Naive thymus-derived CD8-positive, alpha-beta T cell (primary cell): ENCODE data around the gene FAM210A. TPM values are rescaled to one million over a fixed set of nuclear protein-coding genes. Genes with fewer than 3 reads are reported as not detected.

ENCODE experiments used
- ATAC-seq, 2 donors: fragments of 150-1000 bp; cut with Tn5 transposase in 1 of 2; sonication (Bioruptor Pico), chemical (Tn5 transposase) in 1 of 2; 1 replicate in 1 of 2; 2 replicates in 1 of 2; pipeline ENCODE4 v1.10.0; 2021; ENCODE audit warnings: mild to moderate bottlenecking in 2 of 2, moderate library complexity in 2 of 2
- POLR2A ChIA-PET: fragments of 350-600 bp; sonication (Branson Sonifier 250); formaldehyde crosslinking; loops from one replicate; lab custom pipeline; 2021; ENCODE audit warnings: antibody characterized with exemption; lab: Charles Lee
- DNase-seq, 10 donors: peaks; one replicate each; pipeline versions ENCODE4 v3.0.0 to v3.0.0-alpha.2; 2020 to 2022
- H3K27ac Mint-ChIP-seq, 10 donors: one replicate each; pipeline ENCODE4 v1.8.0; 2020 to 2022; ENCODE audit warnings: mild to moderate bottlenecking in 10 of 10, mixed read lengths in 10 of 10, moderate library complexity in 4 of 10, inconsistent platforms in 1 of 10
- H3K27me3 Mint-ChIP-seq, 5 donors: one replicate each; pipeline ENCODE4 v1.8.0; 2021 to 2022; ENCODE audit warnings: mixed read lengths in 5 of 5
- H3K36me3 Mint-ChIP-seq, 3 donors: one replicate each; pipeline ENCODE4 v1.8.0; 2020 to 2022; ENCODE audit warnings: mixed read lengths in 3 of 3, mild to moderate bottlenecking in 2 of 3, inconsistent platforms in 1 of 3
- H3K4me1 Mint-ChIP-seq, 4 donors: one replicate each; pipeline ENCODE4 v1.8.0; 2021 to 2022; ENCODE audit warnings: mixed read lengths in 4 of 4
- H3K4me3 Mint-ChIP-seq, 10 donors: one replicate each; pipeline ENCODE4 v1.8.0; 2020 to 2022; ENCODE audit warnings: mild to moderate bottlenecking in 10 of 10, mixed read lengths in 10 of 10, moderate library complexity in 6 of 10, inconsistent platforms in 1 of 10
- H3K9me3 Mint-ChIP-seq, 9 donors: one replicate each; pipeline ENCODE4 v1.8.0; 2020 to 2022; ENCODE audit warnings: mixed read lengths in 9 of 9, mild to moderate bottlenecking in 3 of 9, inconsistent platforms in 1 of 9, moderate library complexity in 1 of 9
- polyA plus RNA-seq, 3 donors: library from polyadenylated mRNA; unstranded; fragments of 300-500 nt; fragmentation: Illumina TruSeq; gene quantifications; one replicate each; pipeline ENCODE4 v1.2.3, GENCODE V29; 2021
- total RNA-seq, 8 experiments: library from RNA in 2 of 8; stranded (reverse) in 2 of 8; gene quantifications; one replicate each; pipeline ENCODE4 v1.2.3 and lab custom pipeline; 2021 to 2026

FAM210A gene
- total and polyA plus RNA-seq, 5 experiments from 2014 or later: 11.2 to 18.8 (median 12.5) TPM

DNA sequence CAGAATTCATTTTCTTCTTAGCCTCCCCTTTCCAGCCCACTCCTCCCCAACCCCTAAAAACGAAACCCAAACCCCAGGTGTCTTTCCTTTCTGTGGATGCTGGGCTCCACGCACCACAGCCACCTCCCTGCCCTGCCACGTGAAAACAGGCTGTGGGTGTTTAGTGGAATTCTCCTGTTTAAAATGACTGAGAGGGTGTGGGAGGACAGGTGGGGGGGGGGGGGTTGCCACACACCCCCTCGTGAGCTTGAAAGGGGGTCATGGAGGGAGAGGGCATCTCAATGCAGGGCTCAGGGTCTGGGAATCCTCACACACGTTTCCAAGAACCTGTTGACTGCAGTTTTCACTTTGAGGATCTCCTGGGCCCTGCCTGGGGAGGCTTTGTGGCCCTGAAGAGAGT lies 110.3 kb downstream of the FAM210A start:
- Mint-ChIP-seq H3K27me3 (no peaks in the 10 kb centered on the region), H3K4me3 (peak overlapping the region in 6 of 10 donors; percentile 2 to 85 (median 20)), H3K27ac (peak overlapping the region in 9 of 10 donors; percentile 43 to 96 (median 80)), H3K9me3 (no peaks in the 10 kb centered on the region), H3K4me1 (peaks cover 39 to 83% (median 72%) of the 10 kb centered on the region in 4 donors), H3K36me3 (peaks cover 0 to 3% (median 1%) of the 10 kb centered on the region in 3 donors)
- ATAC-seq (no peak), DNase-seq (no peak)
- POLR2A ChIA-PET: interaction anchor here (0.6 kb wide), 1 partner anchor 304 kb away, joined by 3 read pairs; no protein-coding TSS in a partner anchor

DNA sequence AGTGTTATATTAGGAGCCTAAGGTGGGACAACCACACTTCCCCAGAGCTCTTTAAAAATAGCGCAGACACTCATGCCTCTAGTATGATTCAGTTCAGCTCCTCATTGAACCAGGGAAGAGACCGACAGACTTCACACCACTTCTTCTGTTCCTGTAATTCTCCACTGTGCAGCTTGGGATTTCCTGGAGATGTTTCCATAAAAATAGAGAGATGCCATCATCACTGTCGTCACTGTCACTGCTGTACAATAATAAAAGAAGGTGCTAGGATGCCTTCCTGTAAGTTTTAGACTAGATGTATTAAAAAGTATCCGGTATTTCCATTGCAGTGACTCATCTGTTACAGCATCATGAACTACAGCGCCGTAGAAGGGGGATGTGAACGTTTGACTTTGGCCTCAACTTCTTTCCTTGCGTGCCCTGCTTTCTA lies 110.9 kb downstream of the FAM210A start:
- Mint-ChIP-seq H3K27ac (peak overlapping the region; percentile 71 to 96 (median 94)), H3K9me3 (no peaks in the 10 kb centered on the region), H3K27me3 (no peaks in the 10 kb centered on the region), H3K4me3 (peak overlapping the region in 8 of 10 donors; percentile 46 to 93 (median 86)), H3K36me3 (peaks cover 0 to 2% (median 1%) of the 10 kb centered on the region in 3 donors), H3K4me1 (peaks cover 41 to 88% (median 75%) of the 10 kb centered on the region in 4 donors)
- ATAC-seq (no peak), DNase-seq (no peak)
- POLR2A ChIA-PET: interaction anchor here (0.6 kb wide), 1 partner anchor 304 kb away, joined by 3 read pairs; no protein-coding TSS in a partner anchor

GRCh38 chr18:13614641-13615288 lies 111.6 kb downstream of the FAM210A start:
- Mint-ChIP-seq H3K9me3 (no peaks in the 10 kb centered on the region), H3K4me3 (peak overlapping the region; percentile 21 to 93 (median 86)), H3K27me3 (no peaks in the 10 kb centered on the region), H3K36me3 (peaks cover 0 to 1% (median 0%) of the 10 kb centered on the region in 3 donors), H3K4me1 (peaks cover 41 to 86% (median 75%) of the 10 kb centered on the region in 4 donors), H3K27ac (peak overlapping the region; percentile 71 to 96 (median 94))
- ATAC-seq (peak; percentile 15 to 30), DNase-seq (peak in 4 of 10 donors; percentile 17 to 48 (median 36))
- POLR2A ChIA-PET: no interaction called here

DNA sequence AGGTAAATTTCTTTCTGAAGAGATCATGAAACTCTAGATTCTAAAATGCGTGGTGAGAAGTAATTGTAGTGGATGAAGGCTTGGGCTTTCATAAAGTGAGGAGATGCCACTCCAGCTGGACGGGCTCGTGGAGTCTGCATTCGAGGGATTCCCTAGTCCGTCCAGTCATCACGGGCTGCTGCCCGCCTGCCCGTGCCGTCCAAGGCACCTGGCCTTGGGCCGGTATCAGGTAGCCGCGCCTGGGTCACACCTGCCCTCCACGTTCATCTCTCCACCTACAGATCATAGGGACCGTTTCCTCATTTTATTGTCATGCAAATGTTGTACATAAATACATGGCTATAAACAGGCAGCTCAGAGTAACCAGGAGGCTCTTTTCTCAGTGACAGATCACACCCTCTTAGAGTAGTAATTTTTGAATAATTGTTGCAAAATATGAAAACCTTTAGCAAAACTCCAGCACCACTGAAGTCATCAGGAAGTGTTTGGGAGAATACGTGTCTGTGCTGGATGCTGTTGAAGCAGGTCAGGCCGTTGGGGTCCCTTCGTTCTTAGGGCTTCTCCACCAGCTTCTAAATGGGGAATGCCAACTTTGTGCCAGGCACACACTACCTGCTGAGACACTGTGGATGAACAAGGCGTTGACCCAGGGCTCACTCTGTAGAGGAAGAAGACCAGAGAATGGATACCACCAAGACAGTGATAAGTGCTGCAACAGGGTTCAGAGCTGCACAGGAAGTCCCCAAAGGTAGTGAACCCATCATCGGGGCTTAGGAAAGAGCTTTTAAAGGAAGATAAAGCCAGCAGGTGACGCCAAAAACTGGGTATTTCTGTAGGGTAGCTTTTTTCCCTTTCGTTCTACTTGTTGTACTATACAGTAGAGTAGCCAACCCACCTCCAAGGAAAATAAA lies 112.5 kb downstream of the FAM210A start:
- Mint-ChIP-seq H3K27ac (peak overlapping the region; percentile 88 to 98 (median 95)), H3K4me1 (peaks cover 45 to 93% (median 84%) of the 10 kb centered on the region in 4 donors), H3K27me3 (no peaks in the 10 kb centered on the region), H3K9me3 (no peaks in the 10 kb centered on the region), H3K36me3 (peaks cover 0 to 1% (median 0%) of the 10 kb centered on the region in 3 donors), H3K4me3 (peak overlapping the region; percentile 38 to 93 (median 87))
- ATAC-seq (peak in 1 of 2 donors; percentile 8), DNase-seq (peak in 1 of 10 donors; percentile 33)
- POLR2A ChIA-PET: interaction anchor here (0.6 to 1.8 kb wide), 3 partner anchors 75 to 434 kb away, joined by 3 to 6 read pairs (median 6); no protein-coding TSS in a partner anchor

Other genes starting within 250 kb of the FAM210A start
- 10 to 100 TPM; 53.5 to 62.4 TPM for gene RNMT, start 115 bp upstream of the FAM210A start, total RNA-seq
- gene RNMT, start 115 bp upstream of the FAM210A start, polyA plus RNA-seq: 10 to 100 TPM; 37.4 to 78.1 (median 71.5) TPM
- gene MC5R, start 97.6 kb upstream of the FAM210A start, total RNA-seq: not detected
- not detected for gene MC5R, start 97.6 kb upstream of the FAM210A start, polyA plus RNA-seq
- gene MC2R, start 189.0 kb upstream of the FAM210A start, total RNA-seq: not detected
- gene MC2R, start 189.0 kb upstream of the FAM210A start, polyA plus RNA-seq: not detected